SH-SY5Y (cell line): ENCODE results near the gene BOD1L1.

Source experiments
- GATA2 ChIP-seq: IDR thresholded peaks from 2 replicates; pipeline ENCODE4 v1.6.1; 2011; ENCODE audit warnings: mild to moderate bottlenecking, low read depth, low read length
- GATA3 ChIP-seq: IDR thresholded peaks from 2 replicates; pipeline ENCODE4 v1.6.1; 2011; ENCODE audit warnings: low read depth, mild to moderate bottlenecking, low read length, moderate library complexity

GRCh38 chr4:13665701-13666660 lies 38.5 kb upstream of the BOD1L1 start:
- TF ChIP-seq GATA3 (no peak), GATA2 (no peak)
